Activated T-helper 1 cell treated with Interleukin-2 at 50 U/mL for 16 hours (primary cell): ENCODE results near the gene SELP.
"Not testable (repeated sequence)": the region's sequence is repeated elsewhere in the genome, so short reads cannot be mapped to it uniquely, and the experiment has no call there.

Source experiments
- DNase-seq: peaks from one replicate; pipeline ENCODE4 v3.0.0-alpha.2; 2020; ENCODE audit warnings: low read depth

Gene SELP

GRCh38 chr1:169630006-169630405 lies at the start of gene SELP:
SELP (minus strand) TSS chr1:169630124; CDS start chr1:169630074, 50 bp downstream.
- DNase-seq = no peak

GRCh38 chr1:169679692-169680091 lies 49.8 kb upstream of the SELP start:
- no peak for DNase-seq

DNA sequence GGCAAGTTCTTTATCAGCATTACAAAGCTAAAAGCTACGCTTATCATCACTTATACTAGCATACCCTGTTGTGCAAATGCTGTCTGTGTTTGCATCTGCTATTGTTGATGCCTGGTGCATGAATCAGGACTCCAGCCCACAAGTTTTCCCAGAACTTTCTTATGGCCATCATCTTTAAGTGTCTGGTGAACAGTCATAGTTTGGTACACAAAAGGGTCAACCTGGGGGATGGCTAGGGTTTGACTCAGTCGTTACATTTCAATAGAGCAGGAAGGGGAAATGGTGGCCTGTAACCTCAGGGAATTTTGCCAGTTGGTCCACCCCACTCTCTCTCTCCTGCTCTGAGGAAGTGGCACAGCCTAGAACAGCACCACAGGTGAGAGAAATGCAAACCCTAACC lies 46.1 kb upstream of the SELP start:
- no peak for DNase-seq

GRCh38 chr1:169670836-169671235 lies 40.9 kb upstream of the SELP start:
- DNase-seq = no peak

DNA sequence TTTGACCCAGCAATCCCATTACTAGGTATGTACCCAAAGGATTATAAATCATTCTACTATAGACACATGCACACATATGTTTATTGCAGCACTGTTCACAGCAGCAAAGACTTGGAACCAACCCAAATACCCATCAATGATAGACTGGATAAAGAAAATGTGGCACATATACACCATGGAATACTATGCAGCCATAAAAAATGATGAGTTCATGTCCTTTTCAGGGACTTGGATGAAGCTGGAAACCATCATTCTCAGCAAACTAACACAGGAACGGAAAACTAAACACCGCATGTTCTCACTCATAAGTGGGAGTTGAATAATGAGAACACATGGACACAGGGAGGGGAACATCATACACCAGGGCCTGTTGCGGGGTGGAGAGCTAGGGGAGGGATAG lies 40.3 kb upstream of the SELP start:
- DNase-seq = not testable (repeated sequence)

DNA sequence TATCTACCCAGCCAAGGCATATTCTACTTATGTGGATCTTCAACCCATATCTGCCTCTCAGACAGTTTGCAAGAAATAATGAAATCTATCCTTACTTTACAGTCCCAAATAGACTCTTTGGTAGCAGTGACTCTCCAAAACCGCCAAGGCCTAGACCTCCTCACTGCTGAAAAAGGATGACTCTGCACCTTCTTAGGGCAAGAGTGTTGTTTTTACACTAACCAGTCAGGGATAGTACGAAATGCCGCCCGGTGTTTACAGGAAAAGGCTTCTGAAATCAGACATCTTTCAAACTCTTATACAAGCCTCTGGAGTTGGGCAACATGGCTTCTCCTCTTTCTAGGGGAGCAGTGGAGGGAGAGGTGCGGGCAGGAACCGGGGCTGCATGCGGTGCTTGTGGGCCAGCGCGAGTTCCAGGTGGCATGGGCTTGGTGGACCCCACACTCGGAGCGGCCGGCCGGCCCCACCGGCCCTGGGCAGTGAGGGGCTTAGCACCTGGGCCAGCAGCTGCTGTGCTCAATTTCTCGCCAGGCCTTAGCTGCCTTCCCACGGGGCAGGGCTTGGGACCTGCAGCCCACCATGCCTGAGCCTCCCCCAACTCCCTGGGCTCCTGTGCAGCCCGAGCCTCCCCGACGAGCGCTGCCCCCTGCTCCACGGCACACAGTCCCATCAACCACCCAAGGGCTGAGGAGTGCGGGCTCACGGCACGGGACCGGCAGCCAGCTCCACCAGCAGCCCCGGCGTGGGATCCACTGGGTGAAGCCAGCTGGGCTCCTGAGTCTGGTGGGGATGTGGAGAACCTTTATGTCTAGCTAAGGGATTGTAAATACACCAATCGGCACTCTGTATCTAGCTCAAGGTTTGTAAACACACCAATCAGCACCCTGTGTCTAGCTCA lies 38.0 kb upstream of the SELP start:
- not testable (repeated sequence) for DNase-seq

DNA sequence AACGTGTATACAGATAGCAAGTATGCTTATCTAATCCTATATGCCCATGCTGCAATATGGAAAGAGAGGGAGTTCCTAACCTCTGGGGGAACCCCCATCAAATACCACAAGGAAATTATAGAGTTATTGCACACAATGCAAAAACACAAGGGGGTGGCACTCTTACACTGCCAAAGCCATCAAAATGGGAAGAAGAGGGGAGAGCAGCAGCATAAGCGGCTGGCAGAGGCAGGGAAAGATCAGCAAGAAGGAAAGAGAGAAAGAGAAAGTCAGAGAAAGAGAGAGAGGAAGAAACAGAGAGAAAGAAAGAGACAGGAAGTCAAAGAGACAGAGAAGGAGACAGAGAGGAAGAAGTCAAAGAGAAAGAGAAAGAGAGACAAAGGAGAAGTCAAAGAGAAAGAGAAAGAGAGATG lies 37.3 kb upstream of the SELP start:
- DNase-seq = not testable (repeated sequence)

DNA sequence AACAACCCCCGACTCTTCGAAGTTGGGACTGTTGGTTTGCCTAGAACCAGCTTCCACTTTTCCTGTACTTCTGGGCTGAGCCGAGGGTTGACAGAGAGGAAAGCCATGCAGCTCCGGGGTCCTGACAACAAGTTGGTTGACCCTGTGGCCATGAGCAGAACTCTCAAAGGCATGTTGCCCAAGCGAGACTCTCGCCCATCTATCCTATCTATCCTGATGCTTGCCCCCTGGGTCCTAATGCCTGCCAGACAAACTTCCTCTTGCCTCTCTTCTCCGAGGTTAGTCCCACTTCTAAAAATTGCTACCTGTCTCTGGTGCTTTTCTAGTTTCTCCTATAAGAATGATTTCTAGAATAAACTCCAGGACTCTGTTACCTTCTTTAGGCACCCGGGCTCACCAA lies 32.8 kb upstream of the SELP start:
- not testable (repeated sequence) for DNase-seq

DNA sequence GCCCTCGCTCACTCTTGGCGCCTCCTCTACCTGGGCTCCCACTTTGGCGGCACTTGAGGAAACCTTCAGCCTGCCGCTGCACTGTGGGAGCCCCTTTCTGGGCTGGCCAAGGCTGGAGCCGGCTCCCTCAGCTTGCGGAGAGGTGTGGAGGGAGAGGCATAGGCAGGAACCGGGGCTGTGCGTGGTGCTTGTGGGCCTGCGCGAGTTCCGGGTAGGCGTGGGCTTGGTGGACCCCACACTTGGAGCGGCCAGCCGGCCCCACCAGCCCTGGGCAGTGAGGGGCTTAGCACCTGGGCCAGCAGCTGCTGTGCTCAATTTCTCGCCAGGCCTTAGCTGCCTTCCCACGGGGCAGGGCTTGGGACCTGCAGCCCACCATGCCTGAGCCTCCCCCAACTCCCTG lies 31.1 kb upstream of the SELP start:
- not testable (repeated sequence) for DNase-seq

DNA sequence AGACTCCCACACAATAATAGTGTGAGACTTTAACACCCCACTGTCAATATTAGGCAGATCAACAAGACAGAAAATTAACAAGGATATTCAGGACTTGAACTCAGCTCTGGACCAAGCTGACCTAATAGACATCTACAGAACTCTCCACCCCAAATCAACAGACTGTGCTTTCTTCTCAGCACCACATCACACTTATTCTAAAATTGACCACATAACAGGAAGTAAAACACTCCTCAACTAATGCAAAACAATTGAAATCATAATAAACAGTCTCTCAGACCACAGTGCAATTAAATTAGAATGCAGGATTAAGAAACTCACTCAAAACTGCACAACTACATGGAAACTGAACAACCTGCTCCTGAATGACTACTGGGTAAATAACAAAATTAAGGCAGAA lies 28.9 kb upstream of the SELP start:
- DNase-seq = not testable (repeated sequence)

DNA sequence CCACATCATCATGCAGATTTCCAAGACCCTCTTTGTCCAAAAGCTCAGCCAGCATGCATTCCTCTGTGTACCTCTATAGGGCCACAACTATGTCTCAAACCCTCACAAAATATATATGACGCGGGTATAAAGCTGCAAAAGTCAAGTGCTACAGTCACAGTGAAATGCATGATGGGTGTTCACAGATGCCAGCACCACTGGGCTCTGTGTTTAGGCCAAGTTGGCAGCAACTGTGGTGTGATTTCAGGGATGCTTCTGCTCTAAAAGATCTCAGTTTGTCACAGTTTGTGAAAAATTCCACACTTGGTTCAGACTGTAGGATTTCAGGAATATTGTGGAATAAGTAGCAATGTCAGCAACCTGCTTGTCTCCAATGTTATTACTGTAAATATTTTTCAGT lies 23.9 kb upstream of the SELP start:
- no peak for DNase-seq

GRCh38 chr1:169651035-169651434 lies 21.1 kb upstream of the SELP start:
- DNase-seq = no peak

- no peak for DNase-seq
Observed at GRCh38 chr1:169650551-169650950, 20.6 kb upstream of the SELP start.

- DNase-seq = no peak
Observed at GRCh38 chr1:169648709-169649108, 18.8 kb upstream of the SELP start.

- DNase-seq = no peak
Observed at GRCh38 chr1:169648187-169648586, 18.3 kb upstream of the SELP start.

- DNase-seq = no peak
Observed at GRCh38 chr1:169647512-169647911, 17.6 kb upstream of the SELP start.

DNA sequence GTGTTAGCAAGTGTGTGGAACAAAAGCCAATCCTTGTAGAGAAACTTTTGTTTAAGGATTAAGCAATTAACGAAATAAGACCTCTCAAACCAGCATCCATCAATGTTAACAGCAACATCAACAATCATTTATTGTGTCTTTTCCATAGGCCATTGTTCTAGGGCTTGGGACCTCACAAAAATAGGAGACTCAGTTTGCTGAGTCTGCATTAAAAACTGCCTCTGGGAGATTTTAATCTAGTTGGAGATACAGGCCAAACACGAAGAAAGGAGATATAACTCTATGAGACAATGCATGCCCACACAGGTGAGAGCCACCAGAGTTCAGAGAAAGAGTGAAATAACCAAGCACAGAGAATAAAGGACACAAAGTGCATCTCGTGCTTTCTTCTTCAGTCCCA lies 14.4 kb upstream of the SELP start:
- DNase-seq = no peak

GRCh38 chr1:169634877-169635276 lies 5.0 kb upstream of the SELP start:
- no peak for DNase-seq

- DNase-seq = no peak
Observed at GRCh38 chr1:169634145-169634544, 4.2 kb upstream of the SELP start.

DNA sequence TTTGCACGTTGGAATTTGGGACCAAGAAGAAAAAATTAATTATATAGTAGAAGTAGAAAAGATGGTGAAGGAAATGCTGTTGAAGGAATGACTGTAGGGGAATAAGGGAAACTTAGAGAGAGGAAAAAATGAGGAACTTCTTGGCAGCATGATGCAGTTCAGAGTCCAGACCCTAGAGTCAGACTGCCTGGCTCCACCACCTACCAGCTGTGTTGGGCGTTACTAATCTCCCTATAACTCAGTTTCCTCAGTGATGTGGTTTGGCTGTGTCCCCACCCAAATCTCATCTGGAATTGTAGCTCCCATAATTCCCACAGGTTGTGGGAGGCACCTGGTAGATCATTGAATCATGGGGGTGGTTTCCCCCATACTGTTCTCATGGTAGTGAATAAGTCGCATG lies 1.3 kb upstream of the SELP start:
- no peak for DNase-seq

- no peak for DNase-seq
Observed at GRCh38 chr1:169624912-169625311, 5.0 kb downstream of the SELP start.

DNA sequence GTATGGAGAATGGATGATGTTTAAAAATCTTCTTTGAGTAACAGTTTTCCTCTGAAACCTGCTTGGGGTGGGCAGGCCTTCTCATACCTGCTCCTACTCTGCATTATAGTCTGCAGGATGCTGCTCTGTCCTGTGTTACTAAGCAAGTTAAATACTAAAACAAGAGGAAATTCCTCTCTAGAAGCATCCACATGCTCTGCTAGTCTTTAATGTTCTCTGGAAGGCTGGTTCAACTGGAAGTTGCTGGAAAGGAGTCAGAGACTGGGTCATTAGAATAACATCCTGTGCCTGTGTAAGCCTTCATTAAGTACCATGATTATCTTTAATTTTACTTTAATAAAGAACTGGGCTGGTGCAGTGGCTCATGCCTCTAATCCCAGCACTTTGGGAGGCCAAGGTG lies 5.8 kb downstream of the SELP start:
- no peak for DNase-seq

GRCh38 chr1:169623132-169623926 lies 6.6 kb downstream of the SELP start:
- no peak for DNase-seq
